Stomach (tissue), 4 donors: Measurements from ENCODE around the gene FAM24B.

Experiments used
- EP300 ChIP-seq: sonication (generic); formaldehyde crosslinking; IDR thresholded peaks from one replicate; pipeline ENCODE4 v1.6.1; 2017; ENCODE audit warnings: antibody characterized with exemption
- POLR2A ChIP-seq, 4 donors: fragments of 450-650 bp; IDR thresholded peaks; one replicate each; pipeline ENCODE4 v1.6.1; 2016; ENCODE audit warnings: antibody characterized with exemption in 4 of 4, control low read depth in 2 of 4, mild to moderate bottlenecking in 1 of 4, moderate library complexity in 1 of 4
- POLR2AphosphoS5 ChIP-seq, 3 donors: sonication (generic); formaldehyde crosslinking; IDR thresholded peaks; one replicate each; pipeline ENCODE4 v1.6.1; 2016; ENCODE audit warnings: antibody characterized with exemption in 3 of 3
- TF ChIP-seq, protein P1 (sequence below), 7 experiments: fragments of 450-650 bp in 4 of 7; fragments of 200-600 bp in 3 of 7; sonication (generic) in 3 of 7; IDR thresholded peaks; one replicate each; pipeline ENCODE4 v1.5.1; 2016 to 2019; ENCODE audit warnings: antibody characterized with exemption in 7 of 7, control low read depth in 2 of 7, mild to moderate bottlenecking in 1 of 7

DNA sequence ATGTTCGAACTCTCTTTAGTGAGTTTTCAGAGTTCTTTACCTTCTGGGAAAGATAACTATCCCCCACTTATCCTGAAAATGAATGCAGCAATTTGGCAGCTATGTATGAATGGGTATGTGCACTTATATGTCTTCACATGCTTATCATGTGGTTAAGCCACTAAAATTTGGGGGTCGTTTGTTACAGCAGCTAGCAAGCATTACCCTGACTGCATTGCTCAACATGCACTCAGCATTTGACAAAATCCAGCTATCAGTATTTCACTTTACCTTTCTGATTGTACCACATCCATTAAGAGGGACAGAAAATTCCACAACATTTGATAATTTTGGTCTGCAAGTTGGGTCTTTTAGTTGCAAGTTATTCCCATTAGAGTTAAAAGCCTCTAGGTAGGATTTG is 43.5 kb downstream of the FAM24B start:
- TF ChIP-seq POLR2A (IDR thresholded peaks at IDR 0.05) (no peak), POLR2AphosphoS5 (IDR thresholded peaks at IDR 0.05) (no peak), EP300 (no peak)
- TF ChIP-seq, protein P1, sequence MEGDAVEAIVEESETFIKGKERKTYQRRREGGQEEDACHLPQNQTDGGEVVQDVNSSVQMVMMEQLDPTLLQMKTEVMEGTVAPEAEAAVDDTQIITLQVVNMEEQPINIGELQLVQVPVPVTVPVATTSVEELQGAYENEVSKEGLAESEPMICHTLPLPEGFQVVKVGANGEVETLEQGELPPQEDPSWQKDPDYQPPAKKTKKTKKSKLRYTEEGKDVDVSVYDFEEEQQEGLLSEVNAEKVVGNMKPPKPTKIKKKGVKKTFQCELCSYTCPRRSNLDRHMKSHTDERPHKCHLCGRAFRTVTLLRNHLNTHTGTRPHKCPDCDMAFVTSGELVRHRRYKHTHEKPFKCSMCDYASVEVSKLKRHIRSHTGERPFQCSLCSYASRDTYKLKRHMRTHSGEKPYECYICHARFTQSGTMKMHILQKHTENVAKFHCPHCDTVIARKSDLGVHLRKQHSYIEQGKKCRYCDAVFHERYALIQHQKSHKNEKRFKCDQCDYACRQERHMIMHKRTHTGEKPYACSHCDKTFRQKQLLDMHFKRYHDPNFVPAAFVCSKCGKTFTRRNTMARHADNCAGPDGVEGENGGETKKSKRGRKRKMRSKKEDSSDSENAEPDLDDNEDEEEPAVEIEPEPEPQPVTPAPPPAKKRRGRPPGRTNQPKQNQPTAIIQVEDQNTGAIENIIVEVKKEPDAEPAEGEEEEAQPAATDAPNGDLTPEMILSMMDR (IDR thresholded peaks at IDR 0.05) = no peak
